HG03060 (cell line): ENCODE measurements around the gene GOLGA3.
"Not testable (repeated sequence)": the region's sequence is repeated elsewhere in the genome, so short reads cannot be mapped to it uniquely, and the experiment has no call there.

ENCODE experiments used
- ATAC-seq: cut with Tn5 transposase; IDR thresholded peaks from one replicate; pipeline ENCODE4 v1.9.1; 2021; ENCODE audit warnings: low read depth, moderate number of reproducible peaks; ENCODE audit not compliant: unreplicated experiment

GOLGA3 gene, protein sequence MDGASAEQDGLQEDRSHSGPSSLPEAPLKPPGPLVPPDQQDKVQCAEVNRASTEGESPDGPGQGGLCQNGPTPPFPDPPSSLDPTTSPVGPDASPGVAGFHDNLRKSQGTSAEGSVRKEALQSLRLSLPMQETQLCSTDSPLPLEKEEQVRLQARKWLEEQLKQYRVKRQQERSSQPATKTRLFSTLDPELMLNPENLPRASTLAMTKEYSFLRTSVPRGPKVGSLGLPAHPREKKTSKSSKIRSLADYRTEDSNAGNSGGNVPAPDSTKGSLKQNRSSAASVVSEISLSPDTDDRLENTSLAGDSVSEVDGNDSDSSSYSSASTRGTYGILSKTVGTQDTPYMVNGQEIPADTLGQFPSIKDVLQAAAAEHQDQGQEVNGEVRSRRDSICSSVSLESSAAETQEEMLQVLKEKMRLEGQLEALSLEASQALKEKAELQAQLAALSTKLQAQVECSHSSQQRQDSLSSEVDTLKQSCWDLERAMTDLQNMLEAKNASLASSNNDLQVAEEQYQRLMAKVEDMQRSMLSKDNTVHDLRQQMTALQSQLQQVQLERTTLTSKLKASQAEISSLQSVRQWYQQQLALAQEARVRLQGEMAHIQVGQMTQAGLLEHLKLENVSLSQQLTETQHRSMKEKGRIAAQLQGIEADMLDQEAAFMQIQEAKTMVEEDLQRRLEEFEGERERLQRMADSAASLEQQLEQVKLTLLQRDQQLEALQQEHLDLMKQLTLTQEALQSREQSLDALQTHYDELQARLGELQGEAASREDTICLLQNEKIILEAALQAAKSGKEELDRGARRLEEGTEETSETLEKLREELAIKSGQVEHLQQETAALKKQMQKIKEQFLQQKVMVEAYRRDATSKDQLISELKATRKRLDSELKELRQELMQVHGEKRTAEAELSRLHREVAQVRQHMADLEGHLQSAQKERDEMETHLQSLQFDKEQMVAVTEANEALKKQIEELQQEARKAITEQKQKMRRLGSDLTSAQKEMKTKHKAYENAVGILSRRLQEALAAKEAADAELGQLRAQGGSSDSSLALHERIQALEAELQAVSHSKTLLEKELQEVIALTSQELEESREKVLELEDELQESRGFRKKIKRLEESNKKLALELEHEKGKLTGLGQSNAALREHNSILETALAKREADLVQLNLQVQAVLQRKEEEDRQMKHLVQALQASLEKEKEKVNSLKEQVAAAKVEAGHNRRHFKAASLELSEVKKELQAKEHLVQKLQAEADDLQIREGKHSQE (N-terminal part only)

GRCh38 chr12:132828706-132829534, at the start of gene GOLGA3:
Gene GOLGA3, minus strand, starts transcription at chr12:132828869. Its CDS starts 6,741 bp downstream, at chr12:132822128.
- peak; percentile 64 for ATAC-seq

DNA sequence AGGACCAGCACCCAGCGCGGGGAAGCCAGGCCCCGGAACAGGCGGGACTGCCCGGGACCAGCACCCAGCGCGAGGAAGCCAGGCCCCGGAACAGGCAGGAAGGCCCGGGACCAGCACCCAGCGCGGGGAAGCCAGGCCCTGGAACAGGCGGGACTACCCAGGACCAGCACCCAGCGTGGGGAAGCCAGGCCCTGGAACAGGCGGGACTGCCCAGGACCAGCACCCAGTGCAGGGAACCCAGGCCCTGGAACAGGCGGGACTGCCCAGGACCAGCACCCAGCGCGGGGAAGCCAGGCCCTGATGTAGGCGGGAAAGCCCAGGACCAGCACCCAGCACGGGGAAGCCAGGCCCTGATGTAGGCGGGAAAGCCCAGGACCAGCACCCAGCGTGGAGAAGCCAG, 46.0 kb upstream of the GOLGA3 start:
- not testable (repeated sequence) for ATAC-seq

GRCh38 chr12:132874175-132874574, 45.5 kb upstream of the GOLGA3 start:
- ATAC-seq = no peak

DNA sequence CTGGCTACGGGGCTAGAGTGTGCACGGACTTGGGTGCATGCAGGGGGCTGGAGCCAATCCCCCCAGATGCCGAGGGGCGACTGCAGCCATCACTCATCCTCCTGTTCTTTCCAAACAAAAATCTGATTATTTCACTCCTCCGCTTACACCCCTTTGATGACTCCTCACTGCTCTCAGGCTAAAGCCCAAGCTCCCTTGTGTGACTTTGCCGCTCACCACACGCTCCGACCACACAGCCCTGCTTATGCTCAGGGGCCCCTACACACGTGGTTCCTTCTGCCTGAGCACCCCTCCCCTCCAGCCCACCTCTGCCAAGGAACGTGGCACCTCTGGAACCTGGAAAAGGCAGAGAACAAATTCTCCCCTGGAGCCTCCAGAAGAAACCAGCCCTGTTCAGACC, 45.1 kb upstream of the GOLGA3 start:
- no peak for ATAC-seq

DNA sequence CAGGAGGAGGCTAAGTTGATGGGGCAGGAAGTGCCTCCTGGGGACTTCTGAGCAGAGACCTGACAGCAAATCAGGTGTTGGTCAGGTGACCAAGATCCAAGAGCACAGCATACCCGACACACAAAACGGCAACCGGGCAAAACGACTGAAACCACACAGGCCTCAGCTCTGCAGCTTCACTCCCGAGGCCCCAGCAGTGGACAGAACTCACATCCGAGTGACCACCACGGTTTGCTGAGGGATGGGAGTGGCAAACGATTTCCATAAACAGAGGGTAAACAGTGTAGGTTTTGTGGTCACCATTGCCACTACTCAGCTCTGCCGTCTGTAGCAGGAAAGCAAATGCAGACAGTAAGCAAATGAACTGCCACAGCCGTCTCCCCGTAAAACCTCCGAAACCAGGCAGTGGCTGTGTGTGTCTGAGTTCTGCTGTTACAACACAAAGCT, 44.3 kb upstream of the GOLGA3 start:
- no peak for ATAC-seq

DNA sequence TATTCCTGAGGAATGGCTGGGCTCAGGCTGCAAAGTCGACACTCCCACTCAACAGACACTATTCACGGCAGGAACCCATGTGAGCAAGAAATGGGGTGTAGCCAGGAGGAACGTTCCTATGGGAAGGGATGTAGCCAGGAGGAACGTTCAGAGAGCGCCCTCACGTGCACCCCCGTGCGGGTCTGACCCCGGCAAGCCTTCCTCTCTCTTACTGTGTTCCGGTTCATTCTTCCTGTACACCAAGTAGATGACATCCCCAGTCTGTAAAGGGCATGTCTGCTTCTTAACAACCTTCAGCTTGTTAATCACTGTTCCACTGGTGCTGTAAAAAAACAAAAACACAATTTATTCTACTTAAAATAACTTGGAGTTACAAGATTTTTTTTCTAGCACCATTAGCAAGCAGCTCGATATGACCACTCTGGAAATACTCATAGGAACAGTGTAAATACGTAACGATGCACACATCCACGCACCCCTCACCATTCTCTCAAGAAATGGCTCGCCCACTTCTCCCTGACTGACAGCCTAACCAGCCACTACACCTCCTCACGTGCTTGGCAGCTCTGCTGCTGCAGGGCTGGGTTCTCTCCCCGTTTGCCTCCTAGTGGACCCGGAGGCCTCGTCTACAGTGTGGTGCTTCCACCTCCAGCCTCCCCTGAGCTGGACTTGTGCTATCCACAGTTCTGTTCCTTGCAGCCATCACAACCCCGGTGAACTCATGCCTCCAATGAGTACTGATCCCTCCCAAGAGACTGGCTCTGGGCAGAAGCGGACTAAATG, 43.6 kb upstream of the GOLGA3 start:
- no peak for ATAC-seq

DNA sequence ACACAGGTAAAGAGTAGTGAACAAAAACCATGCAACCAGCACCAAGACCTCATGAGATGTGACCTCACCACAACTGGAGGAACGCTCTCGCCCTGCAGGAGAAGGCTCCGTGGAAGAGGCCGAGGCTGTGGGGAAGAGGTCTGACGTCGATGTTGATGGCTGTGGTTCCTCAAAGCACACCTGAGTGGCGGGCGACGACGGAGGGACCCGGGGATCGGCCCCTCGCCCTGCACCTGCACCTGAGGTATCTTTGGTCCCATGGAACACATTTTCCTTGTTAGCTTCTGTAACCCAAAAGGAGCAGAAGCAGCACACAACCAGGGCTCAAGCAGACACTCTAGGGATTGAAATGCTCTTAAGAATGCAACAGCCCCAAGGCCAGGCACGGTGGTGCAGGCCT, 40.9 kb upstream of the GOLGA3 start:
- ATAC-seq = no peak

GRCh38 chr12:132866251-132866828, 37.7 kb upstream of the GOLGA3 start:
- no peak for ATAC-seq

DNA sequence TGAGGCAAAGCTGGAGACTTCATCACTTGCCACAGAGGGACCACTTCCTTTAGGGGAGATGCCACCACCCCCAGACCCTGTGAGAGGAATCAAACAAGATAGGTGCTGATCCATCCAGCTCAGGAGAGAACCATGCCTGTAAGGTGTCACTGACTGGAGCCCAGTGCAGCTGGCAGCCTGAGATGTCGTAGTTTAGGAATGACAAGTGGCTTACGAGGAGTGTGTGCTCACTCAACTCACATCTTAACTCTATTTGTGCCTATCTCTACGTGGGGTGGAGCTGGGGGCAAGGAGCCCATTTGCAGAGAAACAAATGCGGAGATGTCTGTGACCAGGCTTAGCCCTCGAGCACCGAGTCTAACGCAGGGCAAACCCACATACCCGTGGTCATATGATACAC, 32.9 kb upstream of the GOLGA3 start:
- ATAC-seq = no peak

- no peak for ATAC-seq
Observed at GRCh38 chr12:132858718-132859266, 30.1 kb upstream of the GOLGA3 start.

DNA sequence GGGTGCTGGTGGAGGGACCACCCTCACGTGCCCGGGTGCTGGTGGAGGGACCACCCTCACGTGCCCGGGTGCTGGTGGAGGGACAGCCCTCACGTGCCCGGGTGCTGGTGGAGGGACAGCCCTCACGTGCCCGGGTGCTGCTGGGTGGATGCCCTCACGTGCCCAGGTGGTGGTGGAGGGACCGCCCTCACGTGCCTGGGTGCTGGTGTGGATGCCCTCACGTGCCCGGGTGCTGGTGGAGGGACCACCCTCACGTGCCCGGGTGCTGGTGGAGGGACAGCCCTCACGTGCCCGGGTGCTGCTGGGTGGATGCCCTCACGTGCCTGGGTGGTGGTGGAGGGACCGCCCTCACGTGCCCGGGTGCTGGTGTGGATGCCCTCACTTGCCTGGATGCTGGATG, 28.4 kb upstream of the GOLGA3 start:
- not testable (repeated sequence) for ATAC-seq

- ATAC-seq = no peak
Observed at GRCh38 chr12:132856581-132856980, 27.9 kb upstream of the GOLGA3 start.

DNA sequence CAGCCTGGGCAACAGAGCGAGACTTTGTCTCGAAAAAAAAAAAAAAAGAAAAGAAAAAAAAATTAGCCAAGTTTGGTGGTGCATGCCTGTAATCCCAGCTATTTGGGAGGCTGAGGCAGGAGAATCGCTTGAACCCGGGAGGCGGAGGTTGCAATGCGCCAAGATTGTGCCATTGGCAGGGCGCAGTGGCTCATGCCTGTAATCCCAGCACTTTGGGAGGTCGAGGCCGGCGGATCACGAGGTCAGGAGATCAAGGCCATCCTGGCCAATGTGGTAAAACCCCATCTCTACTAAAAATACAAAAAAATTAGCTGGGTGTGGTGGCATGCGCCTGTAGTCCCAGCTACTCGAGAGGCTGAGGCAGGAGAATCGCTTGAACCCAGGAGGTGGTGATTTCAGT, 26.5 kb upstream of the GOLGA3 start:
- not testable (repeated sequence) for ATAC-seq

DNA sequence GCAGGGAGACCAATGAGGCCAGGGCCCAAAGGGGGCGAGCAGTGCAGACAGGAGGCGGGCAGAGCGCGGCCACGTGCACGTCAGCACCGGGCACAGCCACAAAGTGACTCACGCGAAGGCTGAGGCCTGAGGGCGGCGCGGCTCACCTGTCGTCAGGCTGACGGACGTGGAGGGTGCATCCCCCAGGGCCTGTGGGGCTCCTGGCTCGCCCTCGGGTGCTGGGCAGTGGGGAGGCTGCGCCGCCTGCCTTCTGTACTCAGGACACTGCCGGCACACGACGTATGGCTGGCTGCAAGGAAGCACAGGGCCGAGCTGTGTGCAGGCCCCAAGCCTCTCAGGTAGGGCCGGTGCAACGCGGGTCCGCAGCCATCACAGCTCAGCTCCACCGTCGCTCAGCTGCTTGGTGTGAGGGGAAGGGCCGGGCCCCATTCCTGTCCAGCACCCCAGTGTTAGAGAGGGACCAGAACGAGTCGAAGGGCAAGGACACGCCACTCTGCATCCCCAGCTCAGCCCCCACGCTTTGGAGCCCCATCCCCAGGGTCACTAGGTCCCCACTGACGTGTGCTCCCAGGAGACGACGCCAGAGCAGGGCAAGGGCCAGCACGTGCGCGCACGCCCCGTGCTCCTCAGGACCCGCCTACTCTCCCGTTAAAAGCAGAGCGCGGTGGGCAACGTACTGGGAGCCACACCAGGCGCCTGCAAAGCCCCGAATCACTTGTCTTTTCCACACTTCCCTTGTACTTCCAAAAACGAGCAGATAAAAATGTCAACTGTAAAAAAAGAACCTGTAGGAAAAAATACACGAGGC, 24.8 kb upstream of the GOLGA3 start:
- no peak for ATAC-seq

DNA sequence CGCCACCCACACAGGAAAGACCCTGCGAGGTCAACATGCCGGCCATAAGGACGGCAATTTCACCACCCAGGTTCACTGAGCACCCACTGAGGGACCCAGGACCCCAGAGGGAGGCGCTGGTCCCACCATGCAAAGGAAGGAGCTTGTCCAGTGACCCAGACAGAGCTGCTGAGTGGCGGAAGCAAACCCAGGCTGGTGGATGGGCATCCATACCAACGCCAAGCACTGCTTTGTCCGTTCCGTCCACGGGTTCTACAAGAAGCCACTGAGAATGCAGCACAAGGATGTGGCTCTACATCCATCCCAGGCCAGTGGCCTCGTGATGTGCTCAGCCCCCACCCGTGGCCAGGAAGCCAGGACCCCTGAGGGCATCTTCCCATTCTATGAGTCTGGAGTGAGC, 23.8 kb upstream of the GOLGA3 start:
- ATAC-seq = no peak

- ATAC-seq = no peak
Observed at GRCh38 chr12:132851465-132851864, 22.8 kb upstream of the GOLGA3 start.

DNA sequence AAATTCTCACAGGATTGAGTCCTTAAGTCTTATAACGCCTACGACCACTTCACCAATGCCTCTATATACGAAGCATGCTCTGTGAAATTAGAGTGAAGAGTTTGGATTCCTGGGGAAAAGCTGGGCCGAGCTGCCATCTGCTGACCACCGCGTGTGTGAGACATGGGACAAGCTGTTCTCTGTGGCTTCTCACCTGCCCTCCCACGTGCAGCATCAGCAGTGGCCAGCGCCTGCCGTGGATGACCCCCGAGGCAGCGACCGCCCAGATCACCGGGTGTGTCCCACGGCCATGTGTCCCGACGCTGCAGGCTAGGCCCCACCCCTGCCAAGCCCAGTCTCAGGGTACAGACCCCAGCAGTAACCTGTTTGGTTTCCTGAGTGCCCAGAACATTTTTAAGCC, 21.6 kb upstream of the GOLGA3 start:
- no peak for ATAC-seq

- ATAC-seq = no peak
Observed at GRCh38 chr12:132848521-132848920, 19.9 kb upstream of the GOLGA3 start.
